HCT116 (cell line): ENCODE results near the gene ACAT2. TPM values are rescaled to one million over a fixed set of nuclear protein-coding genes. Genes with fewer than 3 reads are reported as not detected.

Experiments
- ATAC-seq: fragments of 200-7000 bp; cut with Tn5 transposase; 2 replicates; pipeline ENCODE4 v1.9.1; 2020; ENCODE audit warnings: mild to moderate bottlenecking, moderate library complexity
- BruUV-seq: library from RNA; stranded (reverse); fragments of 400-500 nt; replicated peaks from 2 replicates; lab custom pipeline; 2021; lab: Mats Ljungman, UMichigan
- CTCF ChIA-PET: fragments of 300-600 bp; sonication (Branson Sonifier 250); formaldehyde crosslinking; loops from one replicate; lab custom pipeline; 2021; ENCODE audit warnings: antibody characterized with exemption; lab: Charles Lee
- POLR2A ChIA-PET: fragments of 300-600, 350-600 bp; sonication (Branson Sonifier 250); formaldehyde crosslinking; loops from one replicate; lab custom pipeline; 2021; ENCODE audit warnings: antibody characterized with exemption; lab: Charles Lee
- RAD21 ChIA-PET, 2 experiments: fragments of 300-600 bp; sonication (Branson Sonifier 250); formaldehyde crosslinking; loops; one replicate each; lab custom pipeline; 2023; ENCODE audit warnings: low total read pairs in 2 of 2; ENCODE audit not compliant: uncharacterized antibody in 2 of 2, unreplicated experiment in 2 of 2, low non-redundant PET in 1 of 2; lab: Charles Lee
- DNase-seq: peaks from one replicate; pipeline ENCODE4 v3.0.0-alpha.2; 2010; ENCODE audit warnings: low read depth, low spot score
- H2AFZ ChIP-seq: fragments of 200-600 bp; shearing (Covaris generic), sonication (generic); 2 replicates; pipeline ENCODE4 v1.6.1; 2017; ENCODE audit warnings: low read depth, mixed run types, mixed read lengths, antibody characterized with exemption, low read length; ENCODE audit not compliant: poor library complexity, severe bottlenecking
- H3K27ac ChIP-seq: 2 replicates; pipeline ENCODE4 v1.5.1; 2012; ENCODE audit warnings: low read depth, low read length
- H3K27me3 ChIP-seq: fragments of 200-600 bp; sonication (generic); 2 replicates; pipeline ENCODE4 v1.6.1; 2016; ENCODE audit warnings: mixed run types, low read length, mixed read lengths; ENCODE audit not compliant: insufficient read depth
- H3K36me3 ChIP-seq, 2 experiments: fragments of 200-500 bp in 1 of 2; fragments of 200-600 bp in 1 of 2; sonication (Bioruptor generic) in 1 of 2; sonication (generic) in 1 of 2; 2 replicates each; pipeline versions ENCODE4 v1.5.1 to v1.6.1; 2014 to 2016; ENCODE audit warnings: low read length in 2 of 2, inconsistent platforms in 1 of 2, mixed read lengths in 1 of 2, mixed run types in 1 of 2; ENCODE audit not compliant: insufficient read depth in 2 of 2, control insufficient read depth in 1 of 2
- H3K4me1 ChIP-seq, 2 experiments: fragments of 200-600 bp in 1 of 2; sonication (generic) in 1 of 2; 2 replicates each; pipeline versions ENCODE4 v1.5.1 to v1.6.1; 2012 to 2017; ENCODE audit warnings: low read length in 2 of 2, inconsistent platforms in 1 of 2, mild to moderate bottlenecking in 1 of 2, mixed read lengths in 1 of 2, mixed run types in 1 of 2, moderate library complexity in 1 of 2; ENCODE audit not compliant: insufficient read depth in 2 of 2, control insufficient read depth in 1 of 2
- H3K4me2 ChIP-seq: fragments of 200-600 bp; sonication (generic); 2 replicates; pipeline ENCODE4 v1.6.1; 2017; ENCODE audit warnings: mixed run types, low read length, mixed read lengths
- H3K4me3 ChIP-seq, 2 experiments: fragments of 200-600 bp in 1 of 2; sonication (generic) in 1 of 2; replicated peaks in 1 of 2; 2 replicates each; pipeline ENCODE4 v1.5.1; 2011 to 2016; ENCODE audit warnings: low read length in 2 of 2, control low read depth in 1 of 2, low read depth in 1 of 2, mild to moderate bottlenecking in 1 of 2, mixed read lengths in 1 of 2, mixed run types in 1 of 2
- H3K79me2 ChIP-seq: fragments of 200-600 bp; sonication (generic); 2 replicates; pipeline ENCODE4 v1.6.1; 2017; ENCODE audit warnings: mild to moderate bottlenecking, mixed run types, low read length, moderate library complexity, mixed read lengths; ENCODE audit not compliant: insufficient read depth
- H3K9ac ChIP-seq: fragments of 200-600 bp; sonication (generic); 2 replicates; pipeline ENCODE4 v1.6.1; 2016; ENCODE audit warnings: low read length, mixed read lengths
- H3K9me2 ChIP-seq: fragments of 200-600 bp; sonication (generic), shearing (Covaris generic); 2 replicates; pipeline ENCODE4 v1.6.1; 2017; ENCODE audit warnings: mixed run types, mild to moderate bottlenecking, moderate library complexity; ENCODE audit not compliant: insufficient read depth
- H3K9me3 ChIP-seq, 2 experiments: fragments of 200-500 bp in 1 of 2; fragments of 200-600 bp in 1 of 2; sonication (Bioruptor generic) in 1 of 2; sonication (generic) in 1 of 2; 2 replicates each; pipeline ENCODE4 v1.6.1; 2014 to 2017; ENCODE audit warnings: low read length in 2 of 2, mixed read lengths in 2 of 2, inconsistent platforms in 1 of 2, low read depth in 1 of 2, mild to moderate bottlenecking in 1 of 2, mixed run types in 1 of 2, moderate library complexity in 1 of 2; ENCODE audit not compliant: control insufficient read depth in 1 of 2, insufficient read depth in 1 of 2
- H4K20me1 ChIP-seq: fragments of 200-600 bp; sonication (generic), shearing (Covaris generic); 2 replicates; pipeline ENCODE4 v1.6.1; 2017; ENCODE audit warnings: mixed run types, mild to moderate bottlenecking, moderate library complexity; ENCODE audit not compliant: insufficient read depth
- CBX3 ChIP-seq: IDR thresholded peaks from 2 replicates; pipeline ENCODE4 v1.6.1; 2012; ENCODE audit warnings: low read depth
- EGR1 ChIP-seq: IDR thresholded peaks from 2 replicates; pipeline ENCODE4 v1.6.1; 2012; ENCODE audit warnings: low read depth
- ELF1 ChIP-seq: IDR thresholded peaks from 2 replicates; pipeline ENCODE4 v1.6.1; 2012; ENCODE audit warnings: low read depth, borderline replicate concordance
- EZH2 ChIP-seq: fragments of 200-600 bp; sonication (generic); IDR thresholded peaks from 2 replicates; pipeline ENCODE4 v1.6.1; 2017; ENCODE audit warnings: antibody characterized with exemption, mixed run types
- FOSL1 ChIP-seq: IDR thresholded peaks from 2 replicates; pipeline ENCODE4 v1.6.1; 2012; ENCODE audit warnings: low read depth
- JUND ChIP-seq: IDR thresholded peaks from 2 replicates; pipeline ENCODE4 v1.6.1; 2012
- MAX ChIP-seq: IDR thresholded peaks from 2 replicates; pipeline ENCODE4 v1.6.1; 2012
- POLR2A ChIP-seq: IDR thresholded peaks from 2 replicates; pipeline ENCODE4 v1.7.0; 2011; ENCODE audit warnings: borderline replicate concordance; ENCODE audit not compliant: insufficient read depth, insufficient read length; ENCODE audit errors: extremely low read depth
- POLR2AphosphoS5 ChIP-seq: IDR thresholded peaks from 2 replicates; pipeline ENCODE4 v1.6.1; 2011; ENCODE audit warnings: mild to moderate bottlenecking, low read depth, low read length, moderate library complexity
- SP1 ChIP-seq: IDR thresholded peaks from 2 replicates; pipeline ENCODE4 v1.6.1; 2012; ENCODE audit warnings: low read depth
- TCF7L2 ChIP-seq: IDR thresholded peaks from 2 replicates; pipeline ENCODE4 v1.7.0; 2011; ENCODE audit warnings: borderline replicate concordance, inconsistent platforms; ENCODE audit not compliant: insufficient read depth, insufficient read length; ENCODE audit errors: extremely low read depth
- ZBTB33 ChIP-seq: IDR thresholded peaks from 2 replicates; pipeline ENCODE4 v1.6.1; 2011; ENCODE audit warnings: mild to moderate bottlenecking, low read length, moderate library complexity; ENCODE audit not compliant: insufficient replicate concordance; ENCODE audit errors: extremely low read depth
- ZFX ChIP-seq: fragments of 450-650 bp; IDR thresholded peaks from 2 replicates; pipeline ENCODE4 v1.6.1; 2017
- intact Hi-C: fragments of 100-400 bp; cut with micrococcal nuclease; formaldehyde crosslinking; loops from 2 replicates; pipeline ENCODE4 v1.10.0; 2022
- total RNA-seq: library from RNA; stranded (reverse); gene quantifications from one replicate; pipeline ENCODE4 v1.2.1, GENCODE V29; 2021; ENCODE audit not compliant: unreplicated experiment

ACAT2 gene
- total RNA-seq, 1 experiment from 2014 or later = 41.6 TPM

GRCh38 chr6:159742165-159742564 lies 19.7 kb upstream of the ACAT2 start:
- no peak for DNase-seq
- Histone ChIP-seq H2AFZ (no peak overlapping the region), H3K4me2 (no peak overlapping the region), H3K4me3 (no peak overlapping the region), H4K20me1 (peaks cover 28% of the 10 kb centered on the region), H3K79me2 (peaks cover 100% of the 10 kb centered on the region), H3K27ac (no peak overlapping the region), H3K9ac (no peak overlapping the region), H3K9me2 (no peaks in the 10 kb centered on the region), H3K4me1 (no peaks in the 10 kb centered on the region), H3K9me3 (no peaks in the 10 kb centered on the region), H3K36me3 (peaks cover 68 to 69% of the 10 kb centered on the region in 2 experiments), H3K27me3 (no peaks in the 10 kb centered on the region)
- BruUV-seq = no TSS peak
- ChIA-PET CTCF (no interaction called here), POLR2A (no interaction called here), RAD21 (no interaction called here)
- intact Hi-C loops = no loop called here
- ATAC-seq = no peak
- TF ChIP-seq SP1 = no peak
- TF ChIP-seq EGR1 = no peak
- TF ChIP-seq ZBTB33 = no peak
- TF ChIP-seq POLR2AphosphoS5 = no peak
- TF ChIP-seq MAX = no peak
- no peak for TF ChIP-seq POLR2A
- TF ChIP-seq FOSL1 = no peak
- no peak for TF ChIP-seq JUND
- TF ChIP-seq EZH2 = no peak
- TF ChIP-seq ZFX = no peak
- no peak for TF ChIP-seq CBX3

GRCh38 chr6:159745081-159745480 lies 16.8 kb upstream of the ACAT2 start:
- DNase-seq (no peak), ATAC-seq (no peak)
- Histone ChIP-seq H3K4me3 (no peak overlapping the region), H3K36me3 (peaks cover 66 to 88% of the 10 kb centered on the region in 2 experiments), H3K4me1 (no peaks in the 10 kb centered on the region), H2AFZ (no peak overlapping the region), H3K9me2 (no peaks in the 10 kb centered on the region), H3K4me2 (no peak overlapping the region), H3K9me3 (no peaks in the 10 kb centered on the region), H3K27me3 (no peaks in the 10 kb centered on the region), H3K27ac (no peak overlapping the region), H4K20me1 (peaks cover 30% of the 10 kb centered on the region), H3K79me2 (peaks cover 98% of the 10 kb centered on the region), H3K9ac (no peak overlapping the region)
- RAD21 ChIA-PET = no interaction called here
- POLR2A ChIA-PET = no interaction called here
- BruUV-seq = no TSS peak
- intact Hi-C loops = no loop called here
- no peak for TF ChIP-seq TCF7L2
- TF ChIP-seq EZH2 = no peak
- TF ChIP-seq FOSL1 = no peak
- no peak for TF ChIP-seq ELF1
- TF ChIP-seq ZBTB33 = no peak
- no peak for TF ChIP-seq POLR2AphosphoS5
- CTCF ChIA-PET = no interaction called here
